Breast epithelium (tissue), 4 donors: ENCODE data around the gene CDK14. TPM values are rescaled to one million over a fixed set of nuclear protein-coding genes. Genes with fewer than 3 reads are reported as not detected.

Experiments used
- DNase-seq, 2 donors: peaks; one replicate each; pipeline ENCODE4 v3.0.0-alpha.2; 2019; ENCODE audit warnings: low spot score in 2 of 2
- H3K27ac ChIP-seq, 2 donors: fragments of 200-600 bp; sonication (generic) in 1 of 2; one replicate each; pipeline ENCODE4 v1.5.1; 2016 to 2019; ENCODE audit warnings: mild to moderate bottlenecking in 1 of 2
- H3K27me3 ChIP-seq, 2 donors: fragments of 200-600 bp; sonication (generic) in 1 of 2; one replicate each; pipeline versions ENCODE4 v1.5.1 to v1.6.0; 2017 to 2019; ENCODE audit warnings: control low read depth in 1 of 2, mild to moderate bottlenecking in 1 of 2
- H3K36me3 ChIP-seq: fragments of 200-600 bp; one replicate; pipeline ENCODE4 v1.5.1; 2019
- H3K4me1 ChIP-seq, 2 donors: fragments of 200-600 bp; sonication (generic); one replicate each; pipeline ENCODE4 v1.5.1; 2016 to 2019; ENCODE audit warnings: control low read depth in 1 of 2
- H3K4me3 ChIP-seq, 3 donors: fragments of 200-600 bp; sonication (generic); 1 replicate in 2 of 3; 2 replicates in 1 of 3; pipeline ENCODE4 v1.5.1; 2016 to 2019; ENCODE audit warnings: mild to moderate bottlenecking in 3 of 3, moderate library complexity in 2 of 3
- H3K9me3 ChIP-seq, 2 donors: fragments of 200-600 bp; sonication (generic) in 1 of 2; one replicate each; pipeline ENCODE4 v1.5.1; 2016 to 2019; ENCODE audit warnings: control low read depth in 1 of 2
- POLR2A ChIP-seq: fragments of 450-650 bp; IDR thresholded peaks from one replicate; pipeline ENCODE4 v1.6.1; 2016; ENCODE audit warnings: antibody characterized with exemption, mild to moderate bottlenecking, moderate library complexity
- POLR2AphosphoS5 ChIP-seq, 3 donors: sonication (generic); formaldehyde crosslinking; IDR thresholded peaks; one replicate each; pipeline ENCODE4 v1.6.1; 2017; ENCODE audit warnings: antibody characterized with exemption in 3 of 3
- intact Hi-C: fragments of 100-400 bp; cut with DNase I; formaldehyde crosslinking; loops from one replicate; pipeline ENCODE4 v1.15.1; 2023; ENCODE audit warnings: low total_unique reads
- total RNA-seq, 3 donors: library from RNA; depleted of rRNA; stranded (reverse); fragments of >200 nt; gene quantifications; one replicate each; pipeline ENCODE4 v1.1.0, GENCODE V29; 2016
- TF ChIP-seq, protein P1 (sequence below), 3 donors: fragments of 450-650 bp; IDR thresholded peaks; one replicate each; pipeline ENCODE4 v1.5.1; 2016 to 2017; ENCODE audit warnings: antibody characterized with exemption in 3 of 3, mild to moderate bottlenecking in 3 of 3, moderate library complexity in 3 of 3

The CDK14 gene
- total RNA-seq, 3 donors from 2014 or later: 16.3 to 64.7 (median 29.8) TPM

DNA sequence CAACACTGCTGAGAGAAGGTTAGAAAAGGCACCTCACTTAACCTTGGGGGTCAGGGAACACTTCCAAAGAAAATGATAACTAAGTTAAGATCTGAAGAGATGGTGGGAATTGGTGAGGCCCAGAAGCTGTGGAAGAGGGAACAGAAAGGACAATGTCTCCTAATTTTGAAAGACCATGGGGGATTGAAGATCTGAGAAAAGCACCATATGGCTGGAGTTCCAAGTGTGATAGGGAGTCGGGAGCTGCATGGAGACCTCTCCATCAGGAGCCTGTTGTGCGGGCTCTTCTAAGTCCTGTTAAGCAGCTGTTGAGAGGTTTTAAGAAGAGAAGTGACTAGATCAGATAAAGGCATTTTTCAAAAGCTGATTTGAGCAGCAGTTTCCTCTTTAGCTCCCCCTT is 254.3 kb downstream of the CDK14 start:
- DNase-seq: no peak
- H3K27ac ChIP-seq: no peak overlapping the region
- H3K4me3 ChIP-seq: no peak overlapping the region
- TF ChIP-seq, protein P1, sequence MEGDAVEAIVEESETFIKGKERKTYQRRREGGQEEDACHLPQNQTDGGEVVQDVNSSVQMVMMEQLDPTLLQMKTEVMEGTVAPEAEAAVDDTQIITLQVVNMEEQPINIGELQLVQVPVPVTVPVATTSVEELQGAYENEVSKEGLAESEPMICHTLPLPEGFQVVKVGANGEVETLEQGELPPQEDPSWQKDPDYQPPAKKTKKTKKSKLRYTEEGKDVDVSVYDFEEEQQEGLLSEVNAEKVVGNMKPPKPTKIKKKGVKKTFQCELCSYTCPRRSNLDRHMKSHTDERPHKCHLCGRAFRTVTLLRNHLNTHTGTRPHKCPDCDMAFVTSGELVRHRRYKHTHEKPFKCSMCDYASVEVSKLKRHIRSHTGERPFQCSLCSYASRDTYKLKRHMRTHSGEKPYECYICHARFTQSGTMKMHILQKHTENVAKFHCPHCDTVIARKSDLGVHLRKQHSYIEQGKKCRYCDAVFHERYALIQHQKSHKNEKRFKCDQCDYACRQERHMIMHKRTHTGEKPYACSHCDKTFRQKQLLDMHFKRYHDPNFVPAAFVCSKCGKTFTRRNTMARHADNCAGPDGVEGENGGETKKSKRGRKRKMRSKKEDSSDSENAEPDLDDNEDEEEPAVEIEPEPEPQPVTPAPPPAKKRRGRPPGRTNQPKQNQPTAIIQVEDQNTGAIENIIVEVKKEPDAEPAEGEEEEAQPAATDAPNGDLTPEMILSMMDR (IDR thresholded peaks at IDR 0.05): no peak
- TF ChIP-seq POLR2A: no peak
- TF ChIP-seq POLR2AphosphoS5 (IDR thresholded peaks at IDR 0.05): no peak
- no peaks in the 10 kb centered on the region for H3K36me3 ChIP-seq
- intact Hi-C loops: no loop called here
- H3K27me3 ChIP-seq: no peaks in the 10 kb centered on the region
- H3K4me1 ChIP-seq: no peaks in the 10 kb centered on the region
- H3K9me3 ChIP-seq: no peaks in the 10 kb centered on the region

DNA sequence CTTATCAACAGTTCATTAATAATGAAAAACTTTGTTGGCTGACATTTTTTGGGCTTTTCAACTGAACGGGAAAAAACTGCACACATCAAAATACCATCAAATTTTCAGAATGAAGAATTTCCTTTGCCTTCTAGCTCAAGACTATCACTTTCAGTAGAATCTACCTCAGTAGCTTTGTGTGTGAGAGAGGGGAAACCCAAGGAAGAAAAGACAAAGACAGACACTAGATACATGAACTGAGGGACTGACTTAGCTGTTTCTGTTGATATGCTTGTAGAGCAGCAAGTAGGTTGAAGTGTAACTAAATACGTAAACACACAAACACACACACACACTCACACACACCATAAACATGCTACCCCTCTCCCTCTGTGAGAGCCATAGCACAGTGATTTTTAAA is 257.1 kb downstream of the CDK14 start:
- H3K36me3 ChIP-seq: no peaks in the 10 kb centered on the region
- intact Hi-C loops: no loop called here
- no peaks in the 10 kb centered on the region for H3K27me3 ChIP-seq
- no peak for DNase-seq
- no peak overlapping the region for H3K4me3 ChIP-seq
- no peaks in the 10 kb centered on the region for H3K9me3 ChIP-seq
- H3K27ac ChIP-seq: no peak overlapping the region
- H3K4me1 ChIP-seq: no peaks in the 10 kb centered on the region
- TF ChIP-seq POLR2AphosphoS5 (IDR thresholded peaks at IDR 0.05): no peak
- TF ChIP-seq, protein P1 (IDR thresholded peaks at IDR 0.05): no peak
- no peak for TF ChIP-seq POLR2A

DNA sequence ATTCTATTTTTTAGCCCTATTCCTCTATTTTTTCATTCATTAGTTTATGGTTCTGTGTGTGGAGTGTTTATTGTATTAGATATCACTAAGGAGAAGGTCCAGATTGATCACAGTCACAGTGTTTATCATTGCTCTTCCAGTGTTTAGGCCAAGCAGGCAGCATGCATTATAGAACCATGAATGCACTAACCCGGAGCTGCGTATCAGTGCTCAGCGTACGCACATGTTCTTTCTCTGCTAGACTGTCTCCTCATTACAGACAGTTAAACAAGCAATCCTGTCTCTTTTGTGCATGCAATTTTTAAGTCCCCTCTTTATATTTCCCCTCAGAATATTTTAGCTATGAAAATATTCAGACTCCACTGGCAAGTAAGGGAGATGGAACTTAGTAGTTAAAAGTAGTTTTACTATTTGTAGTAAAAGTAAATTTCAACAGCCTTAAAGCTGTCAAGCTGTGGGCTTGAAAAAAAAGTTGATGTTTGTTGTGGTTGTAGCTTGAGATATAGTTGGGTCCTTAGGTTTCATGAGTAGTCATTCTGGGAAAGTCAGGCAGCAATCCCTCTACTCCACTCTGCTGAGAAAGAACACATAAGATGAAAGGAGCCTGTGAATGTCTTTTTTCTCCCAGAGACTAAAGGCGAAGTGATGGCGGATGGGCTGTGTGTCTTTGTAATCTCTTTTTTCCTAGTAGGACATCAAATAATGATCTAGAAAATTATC is 260.4 kb downstream of the CDK14 start:
- no peak for DNase-seq
- no peaks in the 10 kb centered on the region for H3K27me3 ChIP-seq
- no peak for TF ChIP-seq POLR2AphosphoS5 (IDR thresholded peaks at IDR 0.05)
- TF ChIP-seq, protein P1 (IDR thresholded peaks at IDR 0.05): no peak
- TF ChIP-seq POLR2A: no peak
- H3K36me3 ChIP-seq: no peaks in the 10 kb centered on the region
- no peaks in the 10 kb centered on the region for H3K4me1 ChIP-seq
- H3K27ac ChIP-seq: no peak overlapping the region
- no peak overlapping the region for H3K4me3 ChIP-seq
- intact Hi-C loops: no loop called here
- H3K9me3 ChIP-seq: no peaks in the 10 kb centered on the region

DNA sequence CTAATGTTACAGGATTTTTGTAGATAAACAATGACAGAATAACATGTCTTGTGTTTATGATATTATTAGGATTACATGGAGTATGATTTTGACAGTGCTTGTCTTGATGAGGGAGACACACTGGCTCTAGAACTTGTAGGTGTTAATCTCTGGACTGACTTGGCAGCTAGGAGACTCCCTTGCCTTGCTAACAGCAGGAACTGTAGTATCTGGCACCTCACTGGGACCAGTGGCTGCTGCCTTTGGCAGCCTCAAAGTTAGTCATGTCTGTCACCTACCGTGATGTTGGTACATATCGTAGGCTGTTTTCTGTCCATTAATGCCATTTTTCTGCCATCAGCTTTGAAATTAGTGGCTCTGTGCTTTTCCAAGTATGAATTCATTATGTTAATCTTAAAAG is 261.5 kb downstream of the CDK14 start:
- intact Hi-C loops: no loop called here
- H3K9me3 ChIP-seq: no peaks in the 10 kb centered on the region
- no peaks in the 10 kb centered on the region for H3K4me1 ChIP-seq
- H3K4me3 ChIP-seq: no peak overlapping the region
- no peak for TF ChIP-seq POLR2AphosphoS5 (IDR thresholded peaks at IDR 0.05)
- TF ChIP-seq, protein P1 (IDR thresholded peaks at IDR 0.05): no peak
- TF ChIP-seq POLR2A: no peak
- no peak for DNase-seq
- H3K27ac ChIP-seq: no peak overlapping the region
- H3K36me3 ChIP-seq: no peaks in the 10 kb centered on the region
- no peaks in the 10 kb centered on the region for H3K27me3 ChIP-seq

DNA sequence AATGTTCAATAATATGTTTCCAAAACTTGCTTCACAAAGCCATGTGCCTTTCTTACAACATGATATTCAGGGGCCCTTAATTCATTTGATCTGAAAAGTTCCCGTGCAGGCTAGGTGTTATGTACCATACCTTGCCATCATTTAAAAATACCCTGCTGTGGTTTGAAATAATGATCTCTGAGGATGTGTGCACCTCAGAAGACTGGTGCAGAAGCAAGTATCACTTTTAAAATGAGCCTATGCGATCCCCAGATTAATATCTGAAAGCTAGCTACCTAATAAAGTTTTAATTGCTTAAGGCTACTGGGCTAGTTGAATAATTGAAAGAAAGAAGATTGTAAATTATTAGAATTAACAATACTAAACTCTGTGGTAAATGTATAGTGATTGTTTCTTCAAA is 262.4 kb downstream of the CDK14 start:
- intact Hi-C loops: no loop called here
- no peak overlapping the region for H3K4me3 ChIP-seq
- no peak for TF ChIP-seq POLR2AphosphoS5 (IDR thresholded peaks at IDR 0.05)
- H3K4me1 ChIP-seq: no peaks in the 10 kb centered on the region
- H3K36me3 ChIP-seq: no peaks in the 10 kb centered on the region
- DNase-seq: no peak
- no peaks in the 10 kb centered on the region for H3K9me3 ChIP-seq
- no peaks in the 10 kb centered on the region for H3K27me3 ChIP-seq
- H3K27ac ChIP-seq: no peak overlapping the region
